Fibroblast of villous mesenchyme (primary cell): ENCODE data around the gene OR14K1. TPM values are rescaled to one million over a fixed set of nuclear protein-coding genes. Genes with fewer than 3 reads are reported as not detected.
"Not testable (repeated sequence)": the region's sequence is repeated elsewhere in the genome, so short reads cannot be mapped to it uniquely, and the experiment has no call there.

ENCODE experiments used
- DNase-seq: peaks from one replicate; pipeline ENCODE4 v3.0.0-alpha.2; 2010; ENCODE audit warnings: low read depth
- H3K4me3 ChIP-seq: 2 replicates; pipeline ENCODE4 v1.5.1; 2011; ENCODE audit warnings: low read depth, mild to moderate bottlenecking, low read length
- total RNA-seq: library from RNA; depleted of rRNA; stranded (reverse); fragments of >200 nt; gene quantifications from 2 replicates; pipeline ENCODE4 v1.2.3, GENCODE V29; 2012
- TF ChIP-seq, protein P1 (sequence below): IDR thresholded peaks from 2 replicates; pipeline ENCODE4 v1.5.1; 2012; ENCODE audit warnings: low read depth, mild to moderate bottlenecking, low read length; ENCODE audit not compliant: insufficient read depth

OR14K1 gene
- total RNA-seq, 1 donor, result not detected

- no peak for DNase-seq
- no peak overlapping the region for H3K4me3 ChIP-seq
- TF ChIP-seq, protein P1, sequence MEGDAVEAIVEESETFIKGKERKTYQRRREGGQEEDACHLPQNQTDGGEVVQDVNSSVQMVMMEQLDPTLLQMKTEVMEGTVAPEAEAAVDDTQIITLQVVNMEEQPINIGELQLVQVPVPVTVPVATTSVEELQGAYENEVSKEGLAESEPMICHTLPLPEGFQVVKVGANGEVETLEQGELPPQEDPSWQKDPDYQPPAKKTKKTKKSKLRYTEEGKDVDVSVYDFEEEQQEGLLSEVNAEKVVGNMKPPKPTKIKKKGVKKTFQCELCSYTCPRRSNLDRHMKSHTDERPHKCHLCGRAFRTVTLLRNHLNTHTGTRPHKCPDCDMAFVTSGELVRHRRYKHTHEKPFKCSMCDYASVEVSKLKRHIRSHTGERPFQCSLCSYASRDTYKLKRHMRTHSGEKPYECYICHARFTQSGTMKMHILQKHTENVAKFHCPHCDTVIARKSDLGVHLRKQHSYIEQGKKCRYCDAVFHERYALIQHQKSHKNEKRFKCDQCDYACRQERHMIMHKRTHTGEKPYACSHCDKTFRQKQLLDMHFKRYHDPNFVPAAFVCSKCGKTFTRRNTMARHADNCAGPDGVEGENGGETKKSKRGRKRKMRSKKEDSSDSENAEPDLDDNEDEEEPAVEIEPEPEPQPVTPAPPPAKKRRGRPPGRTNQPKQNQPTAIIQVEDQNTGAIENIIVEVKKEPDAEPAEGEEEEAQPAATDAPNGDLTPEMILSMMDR, result no peak
Measured at GRCh38 chr1:247741756-247742155, 3.3 kb downstream of the OR14K1 start.

- peak; percentile 35 for DNase-seq
- not testable (repeated sequence) for H3K4me3 ChIP-seq
Measured at GRCh38 chr1:247742215-247742760, 3.9 kb downstream of the OR14K1 start.

DNA sequence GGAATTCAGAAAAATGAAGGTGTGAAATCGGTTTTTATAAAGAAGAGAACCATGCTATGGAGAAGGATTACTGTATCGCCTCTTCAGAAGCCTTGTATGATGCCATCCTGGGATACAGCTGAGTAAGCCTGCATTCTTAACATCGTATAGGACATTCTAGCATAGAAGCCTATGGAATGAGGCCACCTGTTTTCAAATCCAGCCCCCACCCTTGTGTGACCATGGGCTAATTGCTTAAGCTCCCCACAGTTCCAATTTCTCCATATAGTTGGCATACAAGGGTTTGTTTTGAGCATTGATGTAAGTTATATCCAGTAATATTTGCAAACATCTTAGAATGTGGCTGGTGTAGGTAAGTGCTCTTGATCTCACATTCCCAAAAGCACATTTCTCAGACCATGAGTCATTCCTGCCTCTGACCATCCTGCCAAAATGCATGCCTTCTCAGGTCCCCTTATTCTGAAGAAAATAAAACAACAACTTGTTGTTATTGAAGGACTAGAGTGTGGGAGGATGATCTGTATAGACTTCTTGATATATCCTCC lies 8.0 kb downstream of the OR14K1 start:
- DNase-seq, result no peak
- TF ChIP-seq, protein P1, result no peak
- H3K4me3 ChIP-seq, result no peak overlapping the region

GRCh38 chr1:247747616-247748015 lies 9.2 kb downstream of the OR14K1 start:
- H3K4me3 ChIP-seq, result no peak overlapping the region
- TF ChIP-seq, protein P1, result no peak
- DNase-seq, result peak; percentile 3

DNA sequence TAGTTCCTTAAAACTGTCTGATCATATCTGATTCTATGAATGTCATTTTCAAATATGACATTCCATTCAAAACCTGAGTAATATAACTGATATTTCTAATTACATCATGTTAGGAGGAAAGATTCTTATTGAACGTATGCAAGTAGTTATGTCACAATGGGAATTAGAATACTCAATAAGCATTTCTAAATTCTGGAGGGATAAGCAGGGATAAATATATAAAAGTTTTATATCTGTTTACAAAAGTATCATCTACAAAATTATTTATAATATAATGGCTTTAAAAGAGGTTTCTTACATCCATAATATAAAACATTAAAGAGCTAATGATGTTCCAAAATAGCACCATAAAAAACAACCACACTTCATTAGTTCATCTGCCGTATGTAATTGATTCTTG lies 9.6 kb downstream of the OR14K1 start, which contains the start of gene OR14A2:
OR14A2 (minus strand) TSS at position 101 of the 400 bp plus-strand sequence.
- no peak for DNase-seq
- TF ChIP-seq, protein P1, result no peak
- H3K4me3 ChIP-seq, result no peak within 1 kb of the TSS

DNA sequence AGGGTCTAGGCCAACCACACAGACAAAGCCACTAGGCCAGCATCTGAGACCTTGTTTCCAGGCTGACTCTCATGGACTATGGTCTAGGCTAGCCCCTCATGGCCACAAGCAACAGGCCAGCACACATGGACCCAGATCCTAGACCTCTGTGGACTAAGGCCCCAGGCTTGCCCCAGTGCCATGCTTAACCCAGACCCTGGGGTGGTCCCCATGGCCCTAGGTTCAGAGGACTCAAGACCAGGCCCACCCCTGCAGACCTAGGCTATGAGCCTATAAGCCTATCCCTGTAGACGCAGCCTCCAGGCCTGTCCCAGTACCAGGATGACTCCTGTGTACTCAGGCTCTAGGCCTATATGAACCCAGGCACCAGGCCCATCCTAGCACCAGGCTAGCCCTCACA lies 11.5 kb downstream of the OR14K1 start:
- no peak for DNase-seq
- H3K4me3 ChIP-seq, result no peak overlapping the region
- TF ChIP-seq, protein P1, result no peak

DNA sequence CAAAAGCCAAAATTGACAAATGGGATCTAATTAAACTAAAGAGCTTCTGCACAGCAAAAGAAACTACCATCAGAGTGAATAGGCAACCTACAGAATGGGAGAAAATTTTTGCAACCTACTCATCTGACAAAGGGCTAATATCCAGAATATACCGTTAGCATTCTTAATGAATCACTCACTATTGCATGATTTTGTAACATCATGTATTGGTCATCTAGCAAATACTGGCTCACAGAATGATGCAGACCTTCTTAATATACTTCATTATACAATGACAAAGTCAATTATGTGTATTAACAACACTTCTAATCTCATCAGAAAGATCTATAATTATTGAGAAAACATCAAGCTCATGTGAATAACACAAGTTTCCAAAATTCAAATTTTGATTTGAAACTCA lies 15.9 kb downstream of the OR14K1 start:
- not testable (repeated sequence) for DNase-seq, H3K4me3 ChIP-seq

GRCh38 chr1:247760456-247760855 lies 22.0 kb downstream of the OR14K1 start, which contains the start of gene OR1C1:
OR1C1 (minus strand) TSS chr1:247760556; CDS start chr1:247758406, 2,150 bp downstream.
- no peak within 1 kb of the TSS for H3K4me3 ChIP-seq
- TF ChIP-seq, protein P1, result no peak
- DNase-seq, result no peak
